Endothelial cell of umbilical vein (primary cell): Measurements from ENCODE around the gene AMHR2. TPM values are rescaled to one million over a fixed set of nuclear protein-coding genes. Genes with fewer than 3 reads are reported as not detected.
"Not testable (repeated sequence)": the region's sequence is repeated elsewhere in the genome, so short reads cannot be mapped to it uniquely, and the experiment has no call there.

Source experiments
- BruUV-seq: library from RNA; stranded (reverse); fragments of 400-500 nt; replicated peaks from 2 replicates; lab custom pipeline; 2021; lab: Mats Ljungman, UMichigan
- CTCF ChIA-PET: fragments of 300-600, 350-600 bp; sonication (Branson Sonifier 250); formaldehyde crosslinking; loops from one replicate; lab custom pipeline; 2021; ENCODE audit warnings: antibody characterized with exemption, inconsistent platforms; lab: Charles Lee
- POLR2A ChIA-PET: fragments of 300-600, 350-600 bp; sonication (Branson Sonifier 250); formaldehyde crosslinking; loops from one replicate; lab custom pipeline; 2021; ENCODE audit warnings: antibody characterized with exemption, inconsistent platforms; lab: Charles Lee
- DNase-seq: peaks from one replicate; pipeline ENCODE4 v3.0.0-alpha.2; 2011; ENCODE audit warnings: low read depth, low spot score
- FAIRE-seq: peaks from 2 replicates; lab custom pipeline; 2011; peaks lifted over from hg19 to GRCh38; lab: Jason Lieb, UNC
- H2AFZ ChIP-seq: 2 replicates; pipeline ENCODE4 v1.6.0; 2012; ENCODE audit warnings: low read depth, low read length, control low read depth, inconsistent platforms
- H3K27ac ChIP-seq: 2 replicates; pipeline ENCODE4 v1.5.1; 2011; ENCODE audit warnings: low read depth, mild to moderate bottlenecking, control low read depth, low read length, moderate library complexity; ENCODE audit not compliant: insufficient read depth
- H3K27me3 ChIP-seq, 2 experiments: 2 replicates each; pipeline versions ENCODE4 v1.6.0 to v1.6.1; 2011; ENCODE audit warnings: low read length in 2 of 2, mixed read lengths in 1 of 2; ENCODE audit not compliant: control insufficient read depth in 2 of 2, insufficient read depth in 2 of 2
- H3K36me3 ChIP-seq, 2 experiments: 2 replicates in 1 of 2; 3 replicates in 1 of 2; pipeline ENCODE4 v1.5.1; 2011; ENCODE audit warnings: low read length in 2 of 2, mild to moderate bottlenecking in 1 of 2, moderate library complexity in 1 of 2; ENCODE audit not compliant: control insufficient read depth in 2 of 2, insufficient read depth in 2 of 2; ENCODE audit errors: extremely low read depth in 1 of 2
- H3K4me1 ChIP-seq: 3 replicates; pipeline ENCODE4 v1.5.1; 2011; ENCODE audit warnings: mild to moderate bottlenecking, low read length; ENCODE audit not compliant: control insufficient read depth, insufficient read depth; ENCODE audit errors: extremely low read depth
- H3K4me2 ChIP-seq: 2 replicates; pipeline ENCODE4 v1.6.1; 2011; ENCODE audit warnings: low read length, control low read depth, mixed read lengths; ENCODE audit not compliant: insufficient read depth
- H3K4me3 ChIP-seq, 3 experiments: fragments of 200-600 bp in 1 of 3; sonication (generic), shearing (Covaris generic) in 1 of 3; replicated peaks in 1 of 3; 2 replicates each; pipeline ENCODE4 v1.5.1; 2011 to 2016; ENCODE audit warnings: control low read depth in 3 of 3, low read length in 3 of 3, mild to moderate bottlenecking in 2 of 3, inconsistent platforms in 1 of 3, low read depth in 1 of 3, moderate library complexity in 1 of 3; ENCODE audit not compliant: insufficient read depth in 1 of 3
- H3K79me2 ChIP-seq: 2 replicates; pipeline ENCODE4 v1.6.0; 2012; ENCODE audit warnings: low read length, inconsistent platforms; ENCODE audit not compliant: control insufficient read depth, insufficient read depth
- H3K9ac ChIP-seq: replicated peaks from 2 replicates; pipeline ENCODE3; 2011; ENCODE audit warnings: low read length, control low read depth; ENCODE audit not compliant: insufficient read depth; ENCODE audit errors: extremely low read depth
- H3K9me1 ChIP-seq: replicated peaks from 3 replicates; pipeline ENCODE4 v1.6.0; 2011; ENCODE audit warnings: mild to moderate bottlenecking, low read length; ENCODE audit not compliant: control insufficient read depth, insufficient read depth; ENCODE audit errors: extremely low read depth
- H3K9me3 ChIP-seq: replicated peaks from 2 replicates; pipeline ENCODE4 v1.5.1; 2012; ENCODE audit warnings: low read length, inconsistent platforms; ENCODE audit not compliant: control insufficient read depth, insufficient read depth
- H4K20me1 ChIP-seq: replicated peaks from 2 replicates; pipeline ENCODE3; 2011; ENCODE audit warnings: mild to moderate bottlenecking, low read length; ENCODE audit not compliant: control insufficient read depth, insufficient read depth; ENCODE audit errors: extremely low read depth
- EZH2 ChIP-seq: IDR thresholded peaks from 2 replicates; pipeline ENCODE4 v1.6.1; 2012; ENCODE audit warnings: borderline replicate concordance, low read depth, mild to moderate bottlenecking, moderate library complexity, low read length, inconsistent platforms; ENCODE audit not compliant: severe bottlenecking
- FOS ChIP-seq: IDR thresholded peaks from 2 replicates; pipeline ENCODE4 v1.6.1; 2011; ENCODE audit warnings: mild to moderate bottlenecking, low read length, moderate library complexity, borderline replicate concordance; ENCODE audit not compliant: insufficient read depth
- GATA2 ChIP-seq: IDR thresholded peaks from 2 replicates; pipeline ENCODE4 v1.7.0; 2011; ENCODE audit warnings: low read depth, mild to moderate bottlenecking, moderate library complexity, mixed read lengths, low read length; ENCODE audit not compliant: insufficient read length, insufficient read depth
- JUN ChIP-seq: IDR thresholded peaks from 2 replicates; pipeline ENCODE4 v1.6.1; 2011; ENCODE audit warnings: borderline replicate concordance, low read depth; ENCODE audit not compliant: insufficient read length, insufficient read depth
- MYC ChIP-seq: IDR thresholded peaks from one replicate; pipeline ENCODE4 v1.6.1; 2011; ENCODE audit warnings: mild to moderate bottlenecking, low read depth, low read length
- dilution Hi-C: fragments of 300-500 bp; cut with MboI; formaldehyde crosslinking; loops from one replicate; pipeline ENCODE4 v1.15.0; 2019; ENCODE audit warnings: low sequenced_read_pairs; ENCODE audit not compliant: extremely low pct_ligation_motif_present
- intact Hi-C: fragments of 100-400 bp; cut with micrococcal nuclease; formaldehyde crosslinking; loops from one replicate; pipeline ENCODE4 v1.10.0; 2022
- polyA plus RNA-seq, 4 experiments: library from polyadenylated mRNA; depleted of rRNA in 3 of 4; stranded (reverse) in 3 of 4; unstranded in 1 of 4; fragments of >200 nt; gene quantifications; 2 replicates each; pipeline versions ENCODE4 v1.2.1 to v1.2.3, GENCODE V29; 2011 to 2012; ENCODE audit warnings: missing spikeins in 1 of 4
- total RNA-seq: library from RNA; stranded (reverse); gene quantifications from 2 replicates; pipeline ENCODE4 v1.2.3, GENCODE V29; 2021
- TF ChIP-seq, protein P1 (sequence below), 2 donors: IDR thresholded peaks; 1 replicate in 1 of 2; 2 replicates in 1 of 2; pipeline ENCODE4 v1.5.1; 2011; ENCODE audit warnings: low read length in 2 of 2, mild to moderate bottlenecking in 2 of 2, moderate library complexity in 2 of 2, control low read depth in 1 of 2, inconsistent platforms in 1 of 2, low read depth in 1 of 2; ENCODE audit not compliant: insufficient read depth in 1 of 2; ENCODE audit errors: extremely low read depth in 1 of 2

AMHR2 gene
- total and polyA plus RNA-seq, 2 donors (not counting 3 experiments of a cell fraction or from before 2014, with no cell fraction given) = not detected

DNA sequence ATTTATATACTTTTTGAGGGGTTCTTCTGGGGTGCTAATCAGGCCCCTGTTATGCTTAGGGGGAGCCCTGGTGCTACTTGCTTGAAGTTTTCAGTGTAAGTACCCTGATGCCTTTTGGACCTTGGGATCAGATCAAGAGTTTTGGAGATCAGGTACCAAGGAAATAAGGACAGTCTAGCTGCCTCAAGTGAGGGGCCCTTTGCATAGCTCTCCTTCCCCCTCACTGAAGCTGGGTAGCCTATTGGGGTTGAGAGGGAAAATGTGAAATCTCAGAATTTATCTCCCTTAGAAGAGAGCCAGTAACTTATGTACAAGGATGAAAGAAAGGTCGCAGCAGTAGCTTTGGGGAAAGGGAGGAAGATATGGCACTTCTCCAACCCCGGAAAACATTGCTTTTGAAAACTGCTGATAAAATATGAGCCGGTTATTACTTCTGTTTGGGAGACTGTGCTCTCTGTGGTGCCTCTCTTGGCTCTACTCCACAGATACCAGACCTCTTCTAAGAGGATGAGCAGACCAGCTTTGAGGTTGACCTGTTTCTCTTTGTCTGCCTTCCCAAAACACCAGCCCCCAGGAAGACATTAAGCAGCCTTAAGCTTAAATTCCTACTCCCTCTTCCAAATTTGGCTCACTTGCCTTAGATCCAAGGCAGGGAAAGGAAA, 8.8 kb upstream of the AMHR2 start:
- Histone ChIP-seq H3K9me3 (no peaks in the 10 kb centered on the region), H3K4me2 (no peak overlapping the region), H3K79me2 (no peaks in the 10 kb centered on the region), H3K4me3 (no peak overlapping the region), H4K20me1 (no peaks in the 10 kb centered on the region), H3K27ac (no peak overlapping the region), H3K9me1 (no peaks in the 10 kb centered on the region), H3K36me3 (peaks cover 7 to 9% of the 10 kb centered on the region in 2 experiments), H3K9ac (no peak overlapping the region), H3K27me3 (no peaks in the 10 kb centered on the region), H2AFZ (no peak overlapping the region), H3K4me1 (peaks cover 24% of the 10 kb centered on the region)
- no TSS peak for BruUV-seq
- ChIA-PET CTCF (interaction anchor here (1.1 to 9.7 kb wide), 6 partner anchors 10 to 87 kb away, joined by 4 to 101 read pairs (median 6); no protein-coding TSS in a partner anchor), POLR2A (no interaction called here)
- dilution Hi-C loops (no loop called here), intact Hi-C loops (no loop called here)
- DNase-seq (peak; percentile 32), FAIRE-seq (no peak)
- no peak for TF ChIP-seq EZH2
- TF ChIP-seq, protein P1, sequence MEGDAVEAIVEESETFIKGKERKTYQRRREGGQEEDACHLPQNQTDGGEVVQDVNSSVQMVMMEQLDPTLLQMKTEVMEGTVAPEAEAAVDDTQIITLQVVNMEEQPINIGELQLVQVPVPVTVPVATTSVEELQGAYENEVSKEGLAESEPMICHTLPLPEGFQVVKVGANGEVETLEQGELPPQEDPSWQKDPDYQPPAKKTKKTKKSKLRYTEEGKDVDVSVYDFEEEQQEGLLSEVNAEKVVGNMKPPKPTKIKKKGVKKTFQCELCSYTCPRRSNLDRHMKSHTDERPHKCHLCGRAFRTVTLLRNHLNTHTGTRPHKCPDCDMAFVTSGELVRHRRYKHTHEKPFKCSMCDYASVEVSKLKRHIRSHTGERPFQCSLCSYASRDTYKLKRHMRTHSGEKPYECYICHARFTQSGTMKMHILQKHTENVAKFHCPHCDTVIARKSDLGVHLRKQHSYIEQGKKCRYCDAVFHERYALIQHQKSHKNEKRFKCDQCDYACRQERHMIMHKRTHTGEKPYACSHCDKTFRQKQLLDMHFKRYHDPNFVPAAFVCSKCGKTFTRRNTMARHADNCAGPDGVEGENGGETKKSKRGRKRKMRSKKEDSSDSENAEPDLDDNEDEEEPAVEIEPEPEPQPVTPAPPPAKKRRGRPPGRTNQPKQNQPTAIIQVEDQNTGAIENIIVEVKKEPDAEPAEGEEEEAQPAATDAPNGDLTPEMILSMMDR (IDR thresholded peaks at IDR 0.05; ENCODE audit: extremely low read depth in 1 of 2, insufficient read depth in 1 of 2, low read depth in 1 of 2, low read length in 2 of 2) = no peak
- no peak for TF ChIP-seq JUN
- TF ChIP-seq GATA2 = no peak
- no peak for TF ChIP-seq FOS
- TF ChIP-seq MYC = no peak

DNA sequence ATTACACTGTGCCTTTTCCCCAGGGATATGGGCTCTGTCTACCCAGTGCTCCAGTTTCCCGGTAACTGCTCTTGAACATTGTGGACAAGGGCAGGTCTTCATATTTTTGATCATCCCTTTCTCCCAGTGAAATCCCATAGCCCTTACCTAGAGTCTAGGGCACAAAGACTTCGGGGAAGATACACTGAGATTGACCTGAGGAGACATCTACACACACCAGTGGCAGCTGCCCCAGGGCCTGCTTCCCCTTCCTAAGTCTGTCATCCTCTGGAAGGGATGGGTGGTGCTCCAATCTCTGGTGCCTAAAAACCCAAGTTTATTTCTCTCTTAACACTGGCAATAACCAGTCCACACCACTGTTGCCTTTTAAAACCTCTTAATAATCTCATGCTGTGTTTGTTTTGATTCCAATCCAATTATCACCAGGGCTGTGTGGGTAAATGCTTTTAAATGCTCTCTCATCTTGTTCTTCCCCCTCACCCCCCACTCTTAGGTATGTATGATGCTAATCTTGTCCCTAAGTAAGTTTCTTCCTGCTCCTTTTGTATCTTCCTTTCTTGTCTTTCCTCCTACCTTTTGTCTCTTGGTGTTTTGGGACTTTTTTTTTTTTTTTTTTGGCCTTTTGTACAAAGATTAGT, 7.8 kb upstream of the AMHR2 start:
- intact Hi-C loops, FAIRE-seq, H2AFZ ChIP-seq, dilution Hi-C loops, H3K4me3 ChIP-seq, BruUV-seq, H3K27ac ChIP-seq, H3K79me2 ChIP-seq, H3K36me3 ChIP-seq, H3K9me3 ChIP-seq, H4K20me1 ChIP-seq, POLR2A ChIA-PET, H3K4me2 ChIP-seq, H3K9me1 ChIP-seq, H3K27me3 ChIP-seq, H3K9ac ChIP-seq, DNase-seq: not testable (repeated sequence)
- peaks cover 24% of the 10 kb centered on the region for H3K4me1 ChIP-seq
- CTCF ChIA-PET = interaction anchor here (1.3 to 9.7 kb wide), 5 partner anchors 9 to 71 kb away, joined by 5 to 101 read pairs (median 7); no protein-coding TSS in a partner anchor

DNA sequence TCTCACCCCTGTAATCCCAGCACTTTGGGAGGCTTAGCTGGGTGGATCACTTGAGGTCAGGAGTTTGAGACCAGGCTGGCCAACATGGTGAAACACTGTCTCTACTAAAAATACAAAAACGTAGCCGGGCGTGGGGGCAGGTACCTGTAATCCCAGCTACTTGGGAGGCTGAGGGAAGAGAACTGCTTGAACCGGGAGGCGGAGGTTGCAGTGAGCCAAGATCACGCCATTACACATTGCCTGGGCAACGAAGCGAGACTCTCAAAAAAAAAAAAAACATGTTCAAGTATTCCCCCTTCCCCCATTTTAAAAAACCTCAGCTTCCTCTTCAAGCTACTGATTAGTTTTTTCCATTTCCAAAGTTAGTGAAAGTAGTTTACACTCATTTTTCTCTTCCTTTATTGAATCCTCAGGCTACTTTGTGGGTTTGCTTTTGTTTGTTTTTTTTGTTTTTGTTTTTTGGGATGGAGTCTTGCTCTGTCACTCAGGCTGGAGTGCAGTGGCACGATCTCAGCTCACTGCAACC, 6.3 kb upstream of the AMHR2 start:
- H3K36me3 ChIP-seq, FAIRE-seq, H3K9me3 ChIP-seq, H2AFZ ChIP-seq, dilution Hi-C loops, H3K27ac ChIP-seq, DNase-seq, H3K4me3 ChIP-seq, H4K20me1 ChIP-seq, intact Hi-C loops, H3K79me2 ChIP-seq, POLR2A ChIA-PET, H3K4me2 ChIP-seq, BruUV-seq, H3K27me3 ChIP-seq, H3K9ac ChIP-seq, H3K9me1 ChIP-seq: not testable (repeated sequence)
- H3K4me1 ChIP-seq = peaks cover 21% of the 10 kb centered on the region
- CTCF ChIA-PET = interaction anchor here (0.7 to 9.7 kb wide), 7 partner anchors 36 to 96 kb away, joined by 3 to 101 read pairs (median 3); partner anchors contain the start of gene AAAS
